ENCODE results near the gene SCGN.

SCGN gene

DNA sequence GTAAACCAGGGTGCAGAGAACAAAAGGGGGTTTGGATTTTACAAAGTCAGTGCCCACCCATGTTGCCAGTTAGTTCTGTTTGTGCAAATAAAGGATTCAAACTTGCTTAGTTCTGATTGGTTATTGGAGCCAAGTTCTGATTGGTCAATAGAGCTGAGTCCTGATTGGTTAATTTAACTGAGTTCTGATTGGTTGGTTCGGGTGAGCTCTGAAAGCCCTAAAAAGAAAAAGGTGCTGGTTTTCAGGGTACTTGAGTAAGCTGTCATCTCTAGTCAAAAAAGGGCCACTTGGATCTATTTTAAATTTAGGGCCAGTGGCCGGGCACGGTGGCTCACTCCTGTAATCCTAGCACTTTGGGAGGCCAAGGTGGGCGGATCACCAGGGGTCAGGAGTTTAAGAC is 47.6 kb downstream of the SCGN start:
- TF ChIP-seq JUND (IDR thresholded peaks at IDR 0.05; ENCODE audit: low read depth), result no peak
- no peak for DNase-seq (ENCODE audit: low read depth in 1 of 2, low spot score in 1 of 2)
- in situ Hi-C loops (cut with HindIII; ENCODE audit: low pct_unique_long_range_greater_than_20kb, low sequenced_read_pairs), result no loop called here

DNA sequence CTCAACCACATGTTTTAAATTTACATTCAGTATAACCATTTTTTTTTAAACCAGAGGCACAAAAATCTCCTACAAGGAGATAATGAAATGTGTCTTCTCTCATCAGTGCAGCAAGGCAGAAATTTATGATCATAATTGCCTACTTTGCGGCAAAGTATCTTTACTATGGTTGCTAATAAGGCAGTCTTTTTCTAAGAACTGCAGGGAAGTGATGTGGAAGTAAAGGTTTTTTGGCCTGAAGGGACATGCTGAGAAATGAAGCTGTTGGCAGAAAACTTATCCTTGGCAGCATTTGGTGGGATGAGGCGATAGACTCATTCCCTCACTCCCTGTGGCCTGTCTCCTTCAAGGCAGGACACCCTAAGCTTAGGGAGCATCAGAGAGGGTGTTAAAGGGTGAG is 48.7 kb downstream of the SCGN start:
- no peak for TF ChIP-seq JUND (IDR thresholded peaks at IDR 0.05; ENCODE audit: low read depth)
- no peak for DNase-seq (ENCODE audit: low read depth in 1 of 2, low spot score in 1 of 2)
- in situ Hi-C loops (cut with HindIII; ENCODE audit: low pct_unique_long_range_greater_than_20kb, low sequenced_read_pairs), result no loop called here

DNA sequence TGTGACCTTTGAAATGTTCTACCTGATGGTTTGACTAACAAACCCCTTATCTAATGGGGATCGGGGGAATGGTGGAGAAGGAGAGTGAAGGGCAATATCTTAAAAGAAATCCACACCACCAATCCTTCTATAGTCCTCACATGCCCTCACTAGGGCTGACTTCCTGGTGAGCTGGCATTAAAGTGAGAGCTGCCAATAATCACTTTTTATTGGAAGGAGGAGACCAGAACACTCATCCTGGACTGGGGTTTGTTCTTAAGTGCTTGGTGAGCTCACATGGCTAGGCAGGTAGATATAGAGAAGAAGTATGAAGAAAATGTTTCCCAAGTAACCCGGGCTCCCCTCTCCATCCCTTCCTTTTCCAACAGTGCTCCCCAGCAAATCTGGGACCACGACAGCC is 49.8 kb downstream of the SCGN start:
- TF ChIP-seq JUND (IDR thresholded peaks at IDR 0.05; ENCODE audit: low read depth), result no peak
- in situ Hi-C loops (cut with HindIII; ENCODE audit: low pct_unique_long_range_greater_than_20kb, low sequenced_read_pairs), result no loop called here
- no peak for DNase-seq (ENCODE audit: low read depth in 1 of 2, low spot score in 1 of 2)

DNA sequence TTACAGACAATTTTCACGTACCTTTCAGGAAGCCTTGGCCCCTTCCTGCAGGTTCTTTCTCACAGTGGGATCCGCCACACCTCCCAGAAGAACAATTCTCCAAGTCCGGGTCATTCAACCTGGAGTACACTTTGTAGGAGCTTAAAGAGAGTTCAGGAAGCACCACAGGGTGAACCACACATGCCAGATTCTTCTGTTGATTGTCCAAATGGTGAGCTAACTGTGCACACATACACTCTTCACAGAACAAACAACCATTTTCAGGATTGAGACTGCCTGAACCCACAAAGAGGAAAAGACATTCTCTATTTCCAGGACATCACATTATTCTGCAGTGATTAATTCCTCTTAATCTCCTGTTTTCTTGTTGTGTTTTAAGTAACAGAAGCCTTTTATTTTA is 51.0 kb downstream of the SCGN start:
- in situ Hi-C loops (cut with HindIII; ENCODE audit: low pct_unique_long_range_greater_than_20kb, low sequenced_read_pairs), result no loop called here

DNA sequence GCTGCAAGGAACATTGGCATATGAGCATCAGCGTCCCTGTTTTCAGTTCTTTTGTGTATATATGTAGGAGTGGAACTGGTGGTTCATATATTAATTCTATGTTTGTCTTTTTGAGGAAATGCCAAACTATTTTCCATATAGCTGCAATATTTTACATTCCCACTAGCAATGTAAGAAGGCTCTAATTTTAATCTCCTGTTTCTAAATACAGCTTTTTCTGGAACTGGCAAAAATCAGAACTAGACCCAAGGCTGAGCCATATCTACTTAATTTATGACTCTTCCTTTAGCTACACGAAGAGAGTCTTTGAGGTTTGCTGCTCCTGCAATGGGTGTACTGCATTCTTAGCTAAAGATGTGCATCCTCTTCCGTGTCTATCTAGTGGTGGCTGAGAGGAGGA is 52.0 kb downstream of the SCGN start:
- in situ Hi-C loops (cut with HindIII; ENCODE audit: low pct_unique_long_range_greater_than_20kb, low sequenced_read_pairs), result no loop called here
- DNase-seq (ENCODE audit: low read depth in 1 of 2, low spot score in 1 of 2), result no peak
- TF ChIP-seq JUND (IDR thresholded peaks at IDR 0.05; ENCODE audit: low read depth), result no peak

More for the DNA sequence above, 51.0 kb downstream of the SCGN start:
- peak; percentile 18 to 82 for DNase-seq (ENCODE audit: low read depth in 1 of 2, low spot score in 1 of 2)
- no peak for TF ChIP-seq JUND (IDR thresholded peaks at IDR 0.05; ENCODE audit: low read depth)

DNA sequence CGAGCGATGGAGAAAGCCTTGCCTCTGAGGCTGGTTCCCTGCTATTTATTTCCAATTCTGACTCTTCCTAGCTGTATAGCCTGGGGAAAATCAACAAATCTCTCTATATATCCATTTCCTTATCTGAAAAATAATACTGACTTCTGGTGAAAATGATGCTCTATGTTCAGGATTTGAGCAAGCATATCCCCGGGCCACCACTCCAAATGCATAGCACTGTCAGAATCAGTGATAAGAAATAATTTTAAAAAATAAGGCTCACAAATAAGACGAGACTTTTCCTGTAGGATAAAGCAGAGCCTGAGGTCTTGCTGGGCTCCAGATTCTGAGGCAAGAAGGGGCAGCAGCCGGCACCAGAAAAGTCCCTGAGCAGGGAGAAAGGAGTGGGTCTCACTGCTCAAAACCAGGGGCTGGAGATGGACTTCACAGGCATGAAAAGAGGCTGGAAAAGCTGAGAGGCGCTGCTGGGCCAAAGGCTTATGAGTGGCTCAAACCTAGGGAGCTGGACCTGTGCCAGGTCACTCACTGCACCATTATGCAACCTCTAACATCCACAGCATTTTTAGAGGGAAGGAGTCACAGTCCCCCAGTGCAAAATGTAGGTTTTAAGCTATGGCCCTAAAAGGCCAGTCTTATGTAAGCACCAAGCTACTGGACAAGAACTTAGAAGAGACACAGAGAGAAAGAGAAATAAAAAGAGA is 54.4 kb downstream of the SCGN start:
- DNase-seq (ENCODE audit: low read depth in 1 of 2, low spot score in 1 of 2), result peak in 1 of 2 experiments; percentile 33
- in situ Hi-C loops (cut with HindIII; ENCODE audit: low pct_unique_long_range_greater_than_20kb, low sequenced_read_pairs), result no loop called here
- no peak for TF ChIP-seq JUND (IDR thresholded peaks at IDR 0.05; ENCODE audit: low read depth)

DNA sequence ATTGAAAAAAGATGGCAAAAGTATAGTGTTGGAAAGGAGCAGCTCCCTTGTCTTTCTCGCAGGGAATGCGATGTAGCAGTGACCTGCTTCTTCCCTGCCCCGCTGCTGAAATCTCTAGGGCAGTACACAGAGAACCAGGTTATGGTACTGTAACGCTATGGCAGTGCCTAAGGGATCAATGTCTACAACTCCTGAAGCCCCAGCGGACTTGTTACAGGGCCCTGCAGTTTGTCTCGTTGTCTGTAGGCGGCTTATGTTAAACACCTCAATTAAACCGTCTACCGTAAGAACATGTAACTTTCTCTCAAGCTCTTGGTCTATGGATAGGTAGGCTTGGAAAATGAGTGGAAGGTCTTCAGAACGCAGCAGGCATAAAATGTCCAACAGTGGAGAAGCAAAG is 57.7 kb downstream of the SCGN start:
- DNase-seq (ENCODE audit: low read depth in 1 of 2, low spot score in 1 of 2), result no peak
- in situ Hi-C loops (cut with HindIII; ENCODE audit: low pct_unique_long_range_greater_than_20kb, low sequenced_read_pairs), result no loop called here
- TF ChIP-seq JUND (IDR thresholded peaks at IDR 0.05; ENCODE audit: low read depth), result no peak

DNA sequence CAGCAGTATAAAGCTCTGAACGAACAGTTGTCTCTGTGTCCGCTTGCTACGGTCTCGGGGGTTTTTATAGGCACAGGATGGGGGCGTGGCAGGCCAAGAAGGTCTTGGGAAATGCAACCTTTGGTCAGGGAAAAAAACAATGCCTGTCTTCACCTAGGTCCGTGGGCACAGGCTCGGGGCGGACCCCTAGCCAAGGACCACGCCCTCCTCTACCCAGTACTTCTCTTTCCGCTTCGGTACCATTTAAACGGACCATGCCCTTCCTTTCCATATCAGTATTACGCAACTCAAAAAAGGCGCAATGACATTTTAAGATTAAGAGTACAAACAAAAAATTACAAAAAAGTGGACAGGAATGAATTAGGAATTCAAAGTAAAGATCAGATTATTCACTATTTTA is 58.3 kb downstream of the SCGN start:
- TF ChIP-seq JUND (IDR thresholded peaks at IDR 0.05; ENCODE audit: low read depth), result no peak
- in situ Hi-C loops (cut with HindIII; ENCODE audit: low pct_unique_long_range_greater_than_20kb, low sequenced_read_pairs), result no loop called here
- DNase-seq (ENCODE audit: low read depth in 1 of 2, low spot score in 1 of 2), result no peak

DNA sequence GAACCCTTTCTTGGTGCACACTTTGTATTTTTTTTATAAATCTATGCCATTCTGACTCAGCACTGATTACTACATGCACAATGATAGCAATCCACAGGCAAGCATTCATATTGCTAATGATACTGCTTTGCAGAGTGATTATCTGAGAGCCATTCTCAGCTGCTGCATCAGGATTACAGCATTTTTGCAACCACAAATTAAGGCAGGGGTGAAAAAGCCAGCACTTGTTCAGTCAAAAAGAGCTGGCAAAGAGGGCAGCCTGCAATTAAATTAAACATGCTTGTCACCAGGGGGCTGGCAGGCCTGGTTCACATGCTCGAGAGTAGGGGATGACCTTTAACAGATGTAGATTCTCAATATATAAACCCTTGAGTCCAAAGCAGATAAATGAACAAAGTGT is 61.8 kb downstream of the SCGN start:
- in situ Hi-C loops (cut with HindIII; ENCODE audit: low pct_unique_long_range_greater_than_20kb, low sequenced_read_pairs), result no loop called here
- TF ChIP-seq JUND (IDR thresholded peaks at IDR 0.05; ENCODE audit: low read depth), result no peak
- no peak for DNase-seq (ENCODE audit: low read depth in 1 of 2, low spot score in 1 of 2)

DNA sequence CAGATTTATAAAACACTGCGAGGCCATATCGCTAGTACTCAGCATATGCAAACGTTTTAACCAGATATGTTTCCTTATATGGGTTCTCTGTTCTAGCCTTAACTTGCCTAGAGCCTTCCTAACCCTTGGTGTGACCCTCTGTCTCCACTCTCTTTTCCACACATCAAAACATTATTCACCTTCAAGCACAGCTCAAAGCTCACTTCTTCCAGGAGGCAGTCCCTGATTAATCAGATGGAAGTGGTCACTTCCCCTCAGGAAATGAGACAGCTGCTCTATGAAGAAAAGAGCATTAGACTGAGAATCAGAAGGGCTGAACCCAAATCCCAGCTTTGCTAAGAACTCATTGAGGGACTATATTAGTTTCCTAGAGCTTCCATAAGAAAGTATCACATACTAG is 62.8 kb downstream of the SCGN start:
- in situ Hi-C loops (cut with HindIII; ENCODE audit: low pct_unique_long_range_greater_than_20kb, low sequenced_read_pairs), result no loop called here
- no peak for TF ChIP-seq JUND (IDR thresholded peaks at IDR 0.05; ENCODE audit: low read depth)
- DNase-seq (ENCODE audit: low read depth in 1 of 2, low spot score in 1 of 2), result no peak

DNA sequence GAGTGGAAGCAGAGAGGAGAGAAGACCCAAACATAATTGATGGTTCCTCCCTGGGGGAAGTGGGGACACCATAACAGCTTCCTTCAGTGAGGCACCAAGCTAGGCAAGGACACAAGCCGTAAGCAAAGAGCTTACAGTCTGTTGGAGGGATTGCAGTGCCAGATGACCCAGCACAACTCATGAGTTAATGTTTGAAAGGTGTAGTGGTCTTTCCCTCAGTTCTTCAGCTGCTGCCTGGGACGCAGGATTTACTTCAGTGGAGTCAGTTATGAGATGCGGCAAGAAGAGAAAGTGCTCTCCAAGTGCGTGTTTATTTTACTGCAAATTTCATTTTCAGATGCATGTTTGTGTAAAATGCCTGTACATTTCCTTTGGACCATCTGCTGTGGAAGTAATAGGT is 63.8 kb downstream of the SCGN start:
- DNase-seq (ENCODE audit: low read depth in 1 of 2, low spot score in 1 of 2), result no peak
- in situ Hi-C loops (cut with HindIII; ENCODE audit: low pct_unique_long_range_greater_than_20kb, low sequenced_read_pairs), result no loop called here
- no peak for TF ChIP-seq JUND (IDR thresholded peaks at IDR 0.05; ENCODE audit: low read depth)

DNA sequence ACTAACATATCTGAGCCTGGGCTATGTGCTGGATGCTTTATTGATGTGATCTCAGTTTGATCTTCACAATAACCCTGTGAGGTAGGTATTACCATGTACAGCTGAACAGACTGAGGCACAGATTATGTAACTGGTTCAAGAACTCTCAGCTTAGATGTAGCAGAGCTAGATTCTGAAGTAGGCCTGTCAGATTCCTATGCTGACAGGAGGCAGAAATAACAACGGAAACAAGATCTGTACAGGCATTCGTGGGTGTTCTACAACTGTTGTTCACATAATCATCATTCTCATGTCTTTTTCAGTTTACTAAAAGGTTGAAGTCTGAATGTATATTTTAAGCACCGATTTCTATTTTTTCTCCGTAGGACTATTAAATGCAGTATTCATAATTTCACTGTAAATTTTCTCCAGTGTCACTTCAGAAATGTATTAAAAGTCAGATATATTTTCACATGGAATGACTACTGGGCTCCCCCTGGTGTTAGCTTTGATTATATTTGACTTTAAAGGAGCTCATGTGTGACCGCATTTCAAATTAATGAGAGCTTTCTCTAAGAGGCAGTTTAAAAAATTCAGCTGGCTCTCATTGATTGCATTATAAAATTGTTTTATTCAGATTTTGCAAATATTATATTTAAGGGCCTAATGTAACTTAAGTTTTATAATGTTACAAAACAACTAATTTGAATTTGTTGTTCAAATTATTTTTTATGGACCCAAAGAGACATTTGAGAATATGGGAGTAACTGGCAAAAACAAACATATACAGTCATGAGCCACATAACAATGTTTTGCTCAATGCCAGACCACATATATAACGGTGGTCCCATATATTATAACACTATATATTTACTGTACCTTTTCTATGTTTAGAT is 66.1 kb downstream of the SCGN start:
- in situ Hi-C loops (cut with HindIII; ENCODE audit: low pct_unique_long_range_greater_than_20kb, low sequenced_read_pairs), result no loop called here
- DNase-seq (ENCODE audit: low read depth in 1 of 2, low spot score in 1 of 2), result peak in 1 of 2 experiments; percentile 60
- TF ChIP-seq JUND (IDR thresholded peaks at IDR 0.05; ENCODE audit: low read depth), result no peak

DNA sequence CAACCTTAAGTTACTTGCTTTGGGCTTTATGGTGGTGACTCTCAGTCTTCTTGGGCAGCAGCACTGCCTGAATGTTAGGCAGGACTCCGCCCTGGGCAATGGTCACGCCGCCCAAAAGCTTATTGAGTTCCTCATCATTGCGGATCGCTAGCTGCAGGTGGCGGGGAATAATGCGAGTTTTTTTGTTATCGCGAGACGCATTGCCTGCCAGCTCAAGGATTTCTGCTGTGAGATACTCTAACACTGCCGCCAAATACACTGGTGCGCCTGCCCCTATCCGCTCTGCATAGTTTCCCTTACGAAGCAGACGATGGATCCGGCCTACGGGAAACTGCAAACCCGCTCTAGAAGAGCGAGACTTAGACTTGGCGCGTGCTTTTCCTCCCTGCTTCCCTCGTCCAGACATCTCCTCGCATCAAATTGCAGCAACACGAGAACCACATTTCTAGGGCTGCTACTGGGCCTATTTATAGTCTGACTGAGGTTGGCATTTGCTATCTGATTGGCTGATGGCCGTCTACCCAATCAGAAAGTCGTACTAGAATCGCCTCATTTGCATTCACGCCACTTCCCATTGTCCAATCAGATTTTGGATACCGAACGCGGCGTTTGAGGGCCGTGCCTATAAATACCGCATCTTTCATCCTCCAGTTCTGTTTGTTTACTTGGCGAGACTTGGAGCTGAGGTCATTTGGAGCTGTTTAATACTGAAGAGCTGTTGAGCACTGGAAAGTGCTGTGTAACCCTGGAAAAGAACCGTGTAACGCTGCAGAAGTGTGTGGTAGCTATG is 74.3 kb downstream of the SCGN start:
- no peak for TF ChIP-seq JUND (IDR thresholded peaks at IDR 0.05; ENCODE audit: low read depth)
- in situ Hi-C loops (cut with HindIII; ENCODE audit: low pct_unique_long_range_greater_than_20kb, low sequenced_read_pairs), result no loop called here
- no peak for DNase-seq (ENCODE audit: low read depth in 1 of 2, low spot score in 1 of 2)

All from T47D (cell line).